HEK293 (cell line): Measurements from ENCODE around the gene KATNB1.
A peak's percentile ranks its signal among the peaks of the same experiment; 100 is the strongest.

Experiments used
- CTCF ChIA-PET: fragments of 350-600 bp; formaldehyde crosslinking; extraction: SDS; loops from one replicate; lab custom pipeline; 2021; ENCODE audit warnings: antibody characterized with exemption; lab: Yijun Ruan, JAX
- POLR2A ChIA-PET: fragments of 300-600 bp; formaldehyde crosslinking; extraction: SDS; loops from one replicate; lab custom pipeline; 2020; ENCODE audit warnings: antibody characterized with exemption, inconsistent platforms; lab: Yijun Ruan, JAX
- H3K27ac ChIP-seq: fragments of 200-500 bp; sonication (Bioruptor generic); 2 replicates; pipeline ENCODE4 v1.5.1; 2014; ENCODE audit warnings: low read depth, low read length, control low read depth, inconsistent platforms; ENCODE audit errors: extremely low read depth
- H3K36me3 ChIP-seq, 2 experiments: fragments of 200-500 bp in 1 of 2; sonication (Bioruptor generic) in 1 of 2; 1 replicate in 1 of 2; 2 replicates in 1 of 2; pipeline ENCODE4 v1.5.1; 2014 to 2017; ENCODE audit warnings: inconsistent platforms in 2 of 2, low read length in 2 of 2; ENCODE audit not compliant: control insufficient read depth in 2 of 2, insufficient read depth in 1 of 2
- H3K4me1 ChIP-seq: fragments of 200-500 bp; sonication (Bioruptor generic); 2 replicates; pipeline ENCODE4 v1.5.1; 2014; ENCODE audit warnings: mild to moderate bottlenecking, low read length, inconsistent platforms; ENCODE audit not compliant: control insufficient read depth, insufficient read depth
- H3K4me3 ChIP-seq: 2 replicates; pipeline ENCODE4 v1.5.1; 2011; ENCODE audit warnings: low read depth, mild to moderate bottlenecking, control low read depth, low read length, moderate library complexity
- H3K9me3 ChIP-seq: fragments of 200-500 bp; sonication (Bioruptor generic); 2 replicates; pipeline ENCODE4 v1.5.1; 2014; ENCODE audit warnings: low read depth, low read length, inconsistent platforms; ENCODE audit not compliant: control insufficient read depth, insufficient read depth
- EGR2 ChIP-seq: fragments of 450-650 bp; formaldehyde crosslinking; IDR thresholded peaks from 2 replicates; pipeline ENCODE4 v1.5.1; 2016; ENCODE audit warnings: low read depth, missing biosample characterization, missing genetic modification characterization
- ELK4 ChIP-seq: IDR thresholded peaks from 2 replicates; pipeline ENCODE4 v1.6.1; 2011; ENCODE audit warnings: mild to moderate bottlenecking, low read depth, low read length, borderline replicate concordance
- HOXC10 ChIP-seq: sonication (generic); formaldehyde crosslinking; IDR thresholded peaks from 2 replicates; pipeline ENCODE4 v1.8.1; 2023; ENCODE audit warnings: mild to moderate bottlenecking, missing genetic modification reagents
- KLF16 ChIP-seq: fragments of 450-650 bp; formaldehyde crosslinking; IDR thresholded peaks from 2 replicates; pipeline ENCODE4 v1.5.1; 2017; ENCODE audit warnings: missing biosample characterization, missing genetic modification characterization
- SP3 ChIP-seq: fragments of 450-650 bp; formaldehyde crosslinking; IDR thresholded peaks from 2 replicates; pipeline ENCODE4 v1.5.1; 2016; ENCODE audit warnings: missing biosample characterization, missing genetic modification characterization
- SP7 ChIP-seq: fragments of 450-650 bp; formaldehyde crosslinking; IDR thresholded peaks from 2 replicates; pipeline ENCODE4 v1.5.1; 2016; ENCODE audit warnings: missing biosample characterization, missing genetic modification characterization
- ZNF10 ChIP-seq: fragments of 450-650 bp; formaldehyde crosslinking; IDR thresholded peaks from 2 replicates; pipeline ENCODE4 v1.5.1; 2017; ENCODE audit warnings: missing biosample characterization, missing genetic modification characterization
- ZNF140 ChIP-seq: fragments of 450-650 bp; formaldehyde crosslinking; IDR thresholded peaks from 2 replicates; pipeline ENCODE4 v1.5.1; 2016; ENCODE audit warnings: missing biosample characterization, missing genetic modification characterization
- ZNF19 ChIP-seq: fragments of 450-650 bp; formaldehyde crosslinking; IDR thresholded peaks from 2 replicates; pipeline ENCODE4; 2016; ENCODE audit warnings: missing biosample characterization, missing genetic modification characterization, low read depth
- ZNF239 ChIP-seq: fragments of 450-650 bp; formaldehyde crosslinking; IDR thresholded peaks from 2 replicates; pipeline ENCODE4 v1.5.1; 2016; ENCODE audit warnings: missing biosample characterization, missing genetic modification characterization
- ZNF311 ChIP-seq: fragments of 450-650 bp; formaldehyde crosslinking; IDR thresholded peaks from 2 replicates; pipeline ENCODE4 v1.5.1; 2017; ENCODE audit warnings: missing biosample characterization, missing genetic modification characterization, borderline replicate concordance
- ZNF48 ChIP-seq: fragments of 450-650 bp; formaldehyde crosslinking; IDR thresholded peaks from 2 replicates; pipeline ENCODE4 v1.5.1; 2016; ENCODE audit warnings: missing biosample characterization, missing genetic modification characterization
- ZNF548 ChIP-seq: fragments of 450-650 bp; formaldehyde crosslinking; IDR thresholded peaks from 2 replicates; pipeline ENCODE4 v1.5.1; 2016; ENCODE audit warnings: missing biosample characterization, missing genetic modification characterization
- ZNF610 ChIP-seq: fragments of 450-650 bp; formaldehyde crosslinking; IDR thresholded peaks from 2 replicates; pipeline ENCODE4 v1.5.1; 2016; ENCODE audit warnings: missing biosample characterization, missing genetic modification characterization, borderline replicate concordance
- TF ChIP-seq, protein P1 (sequence below): fragments of 450-650 bp; formaldehyde crosslinking; IDR thresholded peaks from 2 replicates; pipeline ENCODE4 v1.5.1; 2016; ENCODE audit warnings: missing biosample characterization, missing genetic modification characterization
- TF ChIP-seq, protein P2 (sequence below): fragments of 450-650 bp; formaldehyde crosslinking; IDR thresholded peaks from 2 replicates; pipeline ENCODE4 v1.5.1; 2016; ENCODE audit warnings: missing biosample characterization, missing genetic modification characterization
- TF ChIP-seq, protein P3 (sequence below): fragments of 450-650 bp; formaldehyde crosslinking; IDR thresholded peaks from 2 replicates; pipeline ENCODE4 v1.5.1; 2016; ENCODE audit warnings: missing biosample characterization, missing genetic modification characterization

The KATNB1 gene

DNA sequence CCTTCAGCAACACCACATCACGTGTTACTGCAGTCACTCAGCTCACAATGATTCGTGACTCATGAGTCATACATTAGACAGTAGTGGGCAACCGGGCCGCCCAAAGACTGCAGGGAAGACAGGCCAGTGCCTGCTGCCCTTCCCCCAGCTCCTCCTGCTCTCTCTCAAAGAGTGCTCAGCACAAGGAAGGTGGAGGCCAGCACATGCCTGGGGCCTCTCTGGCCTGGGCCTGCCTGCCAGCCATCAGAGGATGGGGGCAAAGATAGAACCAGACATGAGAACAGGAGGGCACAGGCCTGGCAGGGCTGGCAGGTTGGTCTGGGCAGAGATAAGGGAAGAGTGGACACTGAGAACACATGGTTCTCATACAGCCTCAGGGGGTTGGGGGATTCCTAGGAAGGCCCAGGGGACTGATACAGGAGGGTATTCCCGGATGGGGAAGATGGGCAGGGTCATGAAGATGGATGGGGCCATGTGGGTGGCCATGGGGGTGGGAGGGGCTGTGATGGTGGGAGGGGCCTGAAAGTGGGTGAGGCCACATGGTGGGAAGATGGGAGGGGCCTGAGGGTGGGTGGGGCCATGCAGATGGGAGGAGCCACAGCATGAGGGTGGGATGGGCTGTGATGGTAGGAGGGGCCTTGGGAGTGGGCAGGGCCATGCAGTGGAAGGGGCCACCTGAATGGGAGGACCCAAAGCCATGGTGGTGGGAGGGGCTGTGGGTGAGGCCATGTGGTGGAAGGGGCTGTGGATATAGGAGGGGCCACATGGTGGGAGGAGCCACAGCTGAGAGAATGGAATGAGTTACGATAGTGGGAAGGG is 29.0 kb downstream of the KATNB1 start (continued):
- TF ChIP-seq ELK4, result no peak
- TF ChIP-seq, protein P1, sequence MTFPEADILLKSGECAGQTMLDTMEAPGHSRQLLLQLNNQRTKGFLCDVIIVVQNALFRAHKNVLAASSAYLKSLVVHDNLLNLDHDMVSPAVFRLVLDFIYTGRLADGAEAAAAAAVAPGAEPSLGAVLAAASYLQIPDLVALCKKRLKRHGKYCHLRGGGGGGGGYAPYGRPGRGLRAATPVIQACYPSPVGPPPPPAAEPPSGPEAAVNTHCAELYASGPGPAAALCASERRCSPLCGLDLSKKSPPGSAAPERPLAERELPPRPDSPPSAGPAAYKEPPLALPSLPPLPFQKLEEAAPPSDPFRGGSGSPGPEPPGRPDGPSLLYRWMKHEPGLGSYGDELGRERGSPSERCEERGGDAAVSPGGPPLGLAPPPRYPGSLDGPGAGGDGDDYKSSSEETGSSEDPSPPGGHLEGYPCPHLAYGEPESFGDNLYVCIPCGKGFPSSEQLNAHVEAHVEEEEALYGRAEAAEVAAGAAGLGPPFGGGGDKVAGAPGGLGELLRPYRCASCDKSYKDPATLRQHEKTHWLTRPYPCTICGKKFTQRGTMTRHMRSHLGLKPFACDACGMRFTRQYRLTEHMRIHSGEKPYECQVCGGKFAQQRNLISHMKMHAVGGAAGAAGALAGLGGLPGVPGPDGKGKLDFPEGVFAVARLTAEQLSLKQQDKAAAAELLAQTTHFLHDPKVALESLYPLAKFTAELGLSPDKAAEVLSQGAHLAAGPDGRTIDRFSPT (tag by site-specific recombination), result peak; percentile 97
- peak; percentile 64 for TF ChIP-seq EGR2
- no peak for TF ChIP-seq ZNF548
- TF ChIP-seq SP3, result peak; percentile 80
- TF ChIP-seq ZNF311 (tag by site-specific recombination), result no peak
- no peak for TF ChIP-seq ZNF19 (tag by site-specific recombination)
- TF ChIP-seq ZNF48 (tag by site-specific recombination), result no peak
- no peak for TF ChIP-seq ZNF239
- TF ChIP-seq, all 188 proteins: peak for 20

GRCh38 chr16:57765160-57765728 is 29.7 kb downstream of the KATNB1 start:
- Histone ChIP-seq H3K4me1 (peaks cover 4% of the 10 kb centered on the region), H3K36me3 (peaks cover 0 to 18% of the 10 kb centered on the region in 2 experiments; a peak in 2 of 3 replicates), H3K27ac (no peak overlapping the region), H3K9me3 (no peaks in the 10 kb centered on the region), H3K4me3 (no peak overlapping the region)
- POLR2A ChIA-PET, result interaction anchor here (1.3 kb wide), 1 partner anchor 30 kb away, joined by 7 read pairs; the partner anchor contains the start of gene KATNB1
- CTCF ChIA-PET, result interaction anchor here (0.6 kb wide), 1 partner anchor 188 kb away, joined by 3 read pairs; no protein-coding TSS in a partner anchor
- no peak for TF ChIP-seq HOXC10 (CRISPR knock-in tag)
- TF ChIP-seq, protein P2, sequence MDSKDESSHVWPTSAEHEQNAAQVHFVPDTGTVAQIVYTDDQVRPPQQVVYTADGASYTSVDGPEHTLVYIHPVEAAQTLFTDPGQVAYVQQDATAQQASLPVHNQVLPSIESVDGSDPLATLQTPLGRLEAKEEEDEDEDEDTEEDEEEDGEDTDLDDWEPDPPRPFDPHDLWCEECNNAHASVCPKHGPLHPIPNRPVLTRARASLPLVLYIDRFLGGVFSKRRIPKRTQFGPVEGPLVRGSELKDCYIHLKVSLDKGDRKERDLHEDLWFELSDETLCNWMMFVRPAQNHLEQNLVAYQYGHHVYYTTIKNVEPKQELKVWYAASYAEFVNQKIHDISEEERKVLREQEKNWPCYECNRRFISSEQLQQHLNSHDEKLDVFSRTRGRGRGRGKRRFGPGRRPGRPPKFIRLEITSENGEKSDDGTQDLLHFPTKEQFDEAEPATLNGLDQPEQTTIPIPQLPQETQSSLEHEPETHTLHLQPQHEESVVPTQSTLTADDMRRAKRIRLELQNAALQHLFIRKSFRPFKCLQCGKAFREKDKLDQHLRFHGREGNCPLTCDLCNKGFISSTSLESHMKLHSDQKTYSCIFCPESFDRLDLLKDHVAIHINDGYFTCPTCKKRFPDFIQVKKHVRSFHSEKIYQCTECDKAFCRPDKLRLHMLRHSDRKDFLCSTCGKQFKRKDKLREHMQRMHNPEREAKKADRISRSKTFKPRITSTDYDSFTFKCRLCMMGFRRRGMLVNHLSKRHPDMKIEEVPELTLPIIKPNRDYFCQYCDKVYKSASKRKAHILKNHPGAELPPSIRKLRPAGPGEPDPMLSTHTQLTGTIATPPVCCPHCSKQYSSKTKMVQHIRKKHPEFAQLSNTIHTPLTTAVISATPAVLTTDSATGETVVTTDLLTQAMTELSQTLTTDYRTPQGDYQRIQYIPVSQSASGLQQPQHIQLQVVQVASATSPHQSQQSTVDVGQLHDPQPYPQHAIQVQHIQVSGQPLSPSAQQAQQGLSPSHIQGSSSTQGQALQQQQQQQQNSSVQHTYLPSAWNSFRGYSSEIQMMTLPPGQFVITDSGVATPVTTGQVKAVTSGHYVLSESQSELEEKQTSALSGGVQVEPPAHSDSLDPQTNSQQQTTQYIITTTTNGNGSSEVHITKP (tag by site-specific recombination), result peak; percentile 96

GRCh38 chr16:57766714-57767348 is 31.3 kb downstream of the KATNB1 start:
- CTCF ChIA-PET, result no interaction called here
- no peak overlapping the region for H3K4me3 ChIP-seq
- H3K36me3 ChIP-seq, result peaks cover 0 to 16% of the 10 kb centered on the region in 2 experiments; a peak in 2 of 3 replicates
- H3K4me1 ChIP-seq, result peaks cover 4% of the 10 kb centered on the region
- H3K9me3 ChIP-seq, result no peaks in the 10 kb centered on the region
- POLR2A ChIA-PET, result no interaction called here
- no peak overlapping the region for H3K27ac ChIP-seq
- TF ChIP-seq SP7 (tag by site-specific recombination), result no peak
- TF ChIP-seq ZNF610, result no peak
- no peak for TF ChIP-seq ZNF140 (tag by site-specific recombination)
- TF ChIP-seq, protein P3, sequence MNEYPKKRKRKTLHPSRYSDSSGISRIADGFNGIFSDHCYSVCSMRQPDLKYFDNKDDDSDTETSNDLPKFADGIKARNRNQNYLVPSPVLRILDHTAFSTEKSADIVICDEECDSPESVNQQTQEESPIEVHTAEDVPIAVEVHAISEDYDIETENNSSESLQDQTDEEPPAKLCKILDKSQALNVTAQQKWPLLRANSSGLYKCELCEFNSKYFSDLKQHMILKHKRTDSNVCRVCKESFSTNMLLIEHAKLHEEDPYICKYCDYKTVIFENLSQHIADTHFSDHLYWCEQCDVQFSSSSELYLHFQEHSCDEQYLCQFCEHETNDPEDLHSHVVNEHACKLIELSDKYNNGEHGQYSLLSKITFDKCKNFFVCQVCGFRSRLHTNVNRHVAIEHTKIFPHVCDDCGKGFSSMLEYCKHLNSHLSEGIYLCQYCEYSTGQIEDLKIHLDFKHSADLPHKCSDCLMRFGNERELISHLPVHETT (tag by site-specific recombination), result no peak
- no peak for TF ChIP-seq ZNF10 (tag by site-specific recombination)
- TF ChIP-seq KLF16 (tag by site-specific recombination), result no peak
